Tibial artery (tissue), 4 donors: ENCODE measurements around the gene LHFPL6.

Experiments
- DNase-seq, 2 donors: peaks; one replicate each; pipeline ENCODE4 v3.0.0-alpha.2; 2019
- H3K27ac ChIP-seq, 2 donors: fragments of 200-600 bp; sonication (generic) in 1 of 2; 1 replicate in 1 of 2; 2 replicates in 1 of 2; pipeline ENCODE4 v1.5.1; 2018 to 2019; ENCODE audit warnings: mild to moderate bottlenecking in 1 of 2
- H3K27me3 ChIP-seq, 2 donors: fragments of 200-600 bp; sonication (generic) in 1 of 2; one replicate each; pipeline versions ENCODE4 v1.5.1 to v1.6.0; 2016 to 2019
- H3K36me3 ChIP-seq, 3 donors: fragments of 200-600 bp; sonication (generic) in 2 of 3; one replicate each; pipeline ENCODE4 v1.5.1; 2016 to 2019; ENCODE audit warnings: mild to moderate bottlenecking in 2 of 3
- H3K4me1 ChIP-seq, 4 donors: fragments of 200-600 bp; sonication (generic) in 2 of 4; 1 replicate in 3 of 4; 2 replicates in 1 of 4; pipeline ENCODE4 v1.5.1; 2016 to 2019
- H3K4me3 ChIP-seq, 2 donors: fragments of 200-600 bp; sonication (generic) in 1 of 2; 1 replicate in 1 of 2; 2 replicates in 1 of 2; pipeline ENCODE4 v1.5.1; 2018 to 2019; ENCODE audit warnings: mild to moderate bottlenecking in 2 of 2
- H3K9me3 ChIP-seq, 3 donors: fragments of 200-600 bp; sonication (generic) in 1 of 3; one replicate each; pipeline ENCODE4 v1.5.1; 2016 to 2019
- intact Hi-C: fragments of 100-400 bp; cut with DNase I; formaldehyde crosslinking; loops from one replicate; pipeline ENCODE4 v1.15.0; 2023; ENCODE audit warnings: low total_unique reads
- TF ChIP-seq, protein P1 (sequence below), 2 experiments: fragments of 200-600 bp in 1 of 2; fragments of 450-650 bp in 1 of 2; IDR thresholded peaks; one replicate each; pipeline ENCODE4 v1.5.1; 2017 to 2019; ENCODE audit warnings: antibody characterized with exemption in 2 of 2, mild to moderate bottlenecking in 1 of 2, moderate library complexity in 1 of 2

Gene LHFPL6

DNA sequence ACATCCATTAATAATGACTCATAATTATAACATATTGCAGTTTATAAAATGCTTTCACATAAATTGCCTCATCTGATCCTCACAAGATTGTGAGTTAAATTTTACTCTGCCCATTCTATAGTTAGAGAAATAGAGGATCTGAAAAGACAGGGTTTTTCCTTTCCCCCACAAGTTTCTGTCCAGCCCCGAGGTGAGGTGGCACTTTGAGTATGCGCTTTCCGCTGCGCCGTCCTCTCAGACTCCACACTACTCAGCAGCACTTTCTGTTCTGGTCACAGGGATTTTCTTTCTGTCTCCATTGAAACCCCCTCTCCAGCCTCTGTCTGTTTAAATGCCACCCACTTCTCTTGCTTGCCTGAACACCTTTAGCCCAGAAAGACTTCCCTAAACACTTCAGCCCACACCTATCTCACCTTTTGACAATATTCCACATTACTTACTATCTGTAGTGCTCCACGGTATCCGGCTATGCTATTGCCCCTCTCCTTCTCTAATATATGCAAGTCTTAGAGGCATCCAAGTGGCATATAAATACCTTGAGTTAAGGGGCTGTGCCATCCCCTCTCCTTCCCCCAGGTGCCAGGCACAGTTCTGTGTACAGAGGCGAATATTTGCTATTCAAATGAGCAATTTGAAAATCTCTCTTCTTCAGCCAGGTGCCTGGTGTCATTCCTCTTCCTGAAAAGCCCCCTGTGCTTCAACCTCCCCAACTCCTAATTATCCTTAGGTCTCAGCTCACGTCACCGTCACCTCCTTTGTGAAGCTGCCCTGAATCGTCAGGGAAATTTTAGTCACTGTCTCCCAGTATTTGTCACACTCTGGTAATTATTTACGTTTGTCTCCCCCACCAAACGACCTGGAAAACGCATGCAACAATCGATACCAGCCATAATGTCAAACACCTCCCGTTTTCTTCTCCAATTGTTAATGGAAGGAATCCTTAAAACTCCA, 296.1 kb downstream of the LHFPL6 start:
- no peak overlapping the region for H3K27ac ChIP-seq

GRCh38 chr13:39302820-39303219, 300.2 kb downstream of the LHFPL6 start:
- H3K9me3 ChIP-seq, result no peaks in the 10 kb centered on the region
- H3K27me3 ChIP-seq, result no peaks in the 10 kb centered on the region
- TF ChIP-seq, protein P1, sequence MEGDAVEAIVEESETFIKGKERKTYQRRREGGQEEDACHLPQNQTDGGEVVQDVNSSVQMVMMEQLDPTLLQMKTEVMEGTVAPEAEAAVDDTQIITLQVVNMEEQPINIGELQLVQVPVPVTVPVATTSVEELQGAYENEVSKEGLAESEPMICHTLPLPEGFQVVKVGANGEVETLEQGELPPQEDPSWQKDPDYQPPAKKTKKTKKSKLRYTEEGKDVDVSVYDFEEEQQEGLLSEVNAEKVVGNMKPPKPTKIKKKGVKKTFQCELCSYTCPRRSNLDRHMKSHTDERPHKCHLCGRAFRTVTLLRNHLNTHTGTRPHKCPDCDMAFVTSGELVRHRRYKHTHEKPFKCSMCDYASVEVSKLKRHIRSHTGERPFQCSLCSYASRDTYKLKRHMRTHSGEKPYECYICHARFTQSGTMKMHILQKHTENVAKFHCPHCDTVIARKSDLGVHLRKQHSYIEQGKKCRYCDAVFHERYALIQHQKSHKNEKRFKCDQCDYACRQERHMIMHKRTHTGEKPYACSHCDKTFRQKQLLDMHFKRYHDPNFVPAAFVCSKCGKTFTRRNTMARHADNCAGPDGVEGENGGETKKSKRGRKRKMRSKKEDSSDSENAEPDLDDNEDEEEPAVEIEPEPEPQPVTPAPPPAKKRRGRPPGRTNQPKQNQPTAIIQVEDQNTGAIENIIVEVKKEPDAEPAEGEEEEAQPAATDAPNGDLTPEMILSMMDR (IDR thresholded peaks at IDR 0.05), result no peak
- H3K4me1 ChIP-seq, result peaks cover 0 to 4% (median 0%) of the 10 kb centered on the region in 4 donors
- intact Hi-C loops, result no loop called here
- no peak for DNase-seq
- H3K4me3 ChIP-seq, result no peak overlapping the region
- no peak overlapping the region for H3K27ac ChIP-seq
- H3K36me3 ChIP-seq, result no peaks in the 10 kb centered on the region

More for the DNA sequence above, 296.1 kb downstream of the LHFPL6 start:
- H3K4me1 ChIP-seq, result peaks cover 0 to 40% (median 7%) of the 10 kb centered on the region in 4 donors
- no peaks in the 10 kb centered on the region for H3K27me3 ChIP-seq
- no peaks in the 10 kb centered on the region for H3K36me3 ChIP-seq
- no peak overlapping the region for H3K4me3 ChIP-seq
- intact Hi-C loops, result no loop called here
- no peak for DNase-seq
- TF ChIP-seq, protein P1 (IDR thresholded peaks at IDR 0.05), result no peak
- H3K9me3 ChIP-seq, result no peaks in the 10 kb centered on the region

DNA sequence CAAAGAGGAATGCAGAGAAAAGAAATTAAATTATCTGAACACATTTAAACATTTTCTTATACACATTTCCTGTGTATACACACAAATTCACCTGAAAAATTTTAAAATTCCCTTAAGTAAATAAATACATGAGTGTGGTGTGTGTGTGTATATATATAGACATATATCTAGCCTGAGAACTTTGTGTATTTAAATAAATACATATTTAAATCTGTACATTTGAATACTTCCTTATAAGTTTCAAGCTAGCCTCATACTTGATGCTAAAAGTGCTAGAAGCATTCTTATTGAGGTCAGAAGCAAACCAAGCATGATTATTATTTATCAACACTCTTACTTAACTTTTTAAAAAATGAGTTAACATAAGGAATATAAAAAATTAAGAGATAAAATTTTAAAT, 304.0 kb downstream of the LHFPL6 start:
- peaks cover 0 to 4% (median 0%) of the 10 kb centered on the region in 3 donors for H3K9me3 ChIP-seq
- no peak overlapping the region for H3K27ac ChIP-seq
- H3K36me3 ChIP-seq, result no peaks in the 10 kb centered on the region
- intact Hi-C loops, result no loop called here
- TF ChIP-seq, protein P1 (IDR thresholded peaks at IDR 0.05), result no peak
- no peak overlapping the region for H3K4me3 ChIP-seq
- DNase-seq, result no peak
- no peaks in the 10 kb centered on the region for H3K27me3 ChIP-seq
- H3K4me1 ChIP-seq, result peaks cover 0 to 10% (median 0%) of the 10 kb centered on the region in 4 donors

DNA sequence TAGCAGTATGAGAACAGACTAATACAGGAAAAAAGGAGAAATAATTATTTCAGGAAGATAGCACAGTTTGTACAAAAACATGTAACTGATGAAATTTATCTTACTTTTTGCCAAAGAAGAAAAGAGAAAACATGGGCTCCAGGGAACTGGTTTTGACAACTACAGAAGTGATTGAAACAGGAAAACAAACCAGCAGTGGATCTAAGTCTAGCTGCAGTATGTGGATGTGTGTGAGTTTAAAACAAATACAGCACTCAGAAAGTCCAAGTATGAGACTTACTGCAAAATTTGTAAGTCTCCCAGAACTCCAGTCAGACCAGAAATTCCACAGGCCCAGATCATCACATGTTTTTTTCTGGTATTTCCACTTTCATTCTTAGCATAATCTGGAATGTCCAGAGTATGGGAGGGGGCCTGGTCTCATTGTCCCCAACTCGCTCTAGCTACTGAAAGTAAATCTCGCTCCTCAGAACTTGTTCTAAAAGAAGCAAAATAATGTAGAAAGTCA, 305.3 kb downstream of the LHFPL6 start:
- intact Hi-C loops, result no loop called here
- H3K4me3 ChIP-seq, result no peak overlapping the region

DNA sequence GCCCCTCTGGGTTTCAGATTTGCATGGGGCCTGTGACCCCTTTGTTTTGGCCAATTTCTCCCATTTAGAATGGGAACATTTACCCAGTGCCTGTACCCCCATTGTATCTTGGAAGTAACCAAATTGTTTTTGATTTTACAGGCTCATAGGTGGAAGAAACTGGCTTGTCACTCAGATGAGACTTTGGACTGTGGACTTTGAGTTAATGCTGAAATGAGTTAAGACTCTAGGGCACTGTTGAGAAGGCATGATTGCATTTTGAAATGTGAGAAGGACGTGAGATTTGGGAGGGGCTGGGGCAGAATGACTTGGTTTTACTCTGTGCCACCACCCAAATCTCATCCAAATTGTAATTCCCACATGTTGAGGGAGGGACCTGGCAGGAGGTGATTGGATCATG, 306.0 kb downstream of the LHFPL6 start:
- Histone ChIP-seq H3K27ac (peak overlapping the region in 1 of 2 donors; percentile 11), H3K27me3 (no peaks in the 10 kb centered on the region), H3K9me3 (peaks cover 0 to 4% (median 0%) of the 10 kb centered on the region in 3 donors), H3K36me3 (no peaks in the 10 kb centered on the region), H3K4me1 (peaks cover 0 to 10% (median 0%) of the 10 kb centered on the region in 4 donors), H3K4me3 (no peak overlapping the region)
- peak in 1 of 2 donors; percentile 30 for DNase-seq
- TF ChIP-seq, protein P1 (IDR thresholded peaks at IDR 0.05), result no peak
- intact Hi-C loops, result no loop called here

More for the DNA sequence above, 305.3 kb downstream of the LHFPL6 start:
- TF ChIP-seq, protein P1 (IDR thresholded peaks at IDR 0.05), result no peak
- Histone ChIP-seq H3K27ac (peak overlapping the region in 1 of 2 donors; percentile 11), H3K4me1 (peaks cover 0 to 10% (median 0%) of the 10 kb centered on the region in 4 donors), H3K27me3 (no peaks in the 10 kb centered on the region), H3K9me3 (peaks cover 0 to 4% (median 0%) of the 10 kb centered on the region in 3 donors), H3K36me3 (no peaks in the 10 kb centered on the region)
- DNase-seq, result no peak
